Astrocyte (in vitro differentiated cells and primary cell): ENCODE data around the gene VPREB3.

Experiments
- EZH2 ChIP-seq: IDR thresholded peaks from 2 replicates; pipeline ENCODE4 v1.6.1; 2012; ENCODE audit warnings: mild to moderate bottlenecking, low read length, inconsistent platforms; ENCODE audit not compliant: insufficient read depth
- TF ChIP-seq, protein P1 (sequence below): IDR thresholded peaks from 2 replicates; pipeline ENCODE4 v1.5.1; 2011; ENCODE audit warnings: low read depth, mild to moderate bottlenecking, inconsistent platforms, low read length, moderate library complexity; ENCODE audit not compliant: insufficient read depth

DNA sequence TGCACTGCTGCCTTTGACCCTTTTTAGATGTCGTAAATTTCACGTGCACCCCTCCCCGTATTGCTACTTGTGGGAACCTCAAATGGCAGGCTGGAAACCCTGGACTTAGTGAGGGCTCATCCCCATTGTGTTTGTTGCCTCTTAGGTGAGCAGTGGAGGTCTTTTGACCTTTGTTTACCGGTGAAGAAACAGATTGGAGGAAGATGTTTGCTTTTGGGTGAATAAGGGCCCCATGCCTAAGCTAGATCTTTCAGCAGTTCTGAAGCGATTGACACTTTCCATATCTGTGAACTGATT, 33.3 kb upstream of the VPREB3 start:
- TF ChIP-seq, protein P1, sequence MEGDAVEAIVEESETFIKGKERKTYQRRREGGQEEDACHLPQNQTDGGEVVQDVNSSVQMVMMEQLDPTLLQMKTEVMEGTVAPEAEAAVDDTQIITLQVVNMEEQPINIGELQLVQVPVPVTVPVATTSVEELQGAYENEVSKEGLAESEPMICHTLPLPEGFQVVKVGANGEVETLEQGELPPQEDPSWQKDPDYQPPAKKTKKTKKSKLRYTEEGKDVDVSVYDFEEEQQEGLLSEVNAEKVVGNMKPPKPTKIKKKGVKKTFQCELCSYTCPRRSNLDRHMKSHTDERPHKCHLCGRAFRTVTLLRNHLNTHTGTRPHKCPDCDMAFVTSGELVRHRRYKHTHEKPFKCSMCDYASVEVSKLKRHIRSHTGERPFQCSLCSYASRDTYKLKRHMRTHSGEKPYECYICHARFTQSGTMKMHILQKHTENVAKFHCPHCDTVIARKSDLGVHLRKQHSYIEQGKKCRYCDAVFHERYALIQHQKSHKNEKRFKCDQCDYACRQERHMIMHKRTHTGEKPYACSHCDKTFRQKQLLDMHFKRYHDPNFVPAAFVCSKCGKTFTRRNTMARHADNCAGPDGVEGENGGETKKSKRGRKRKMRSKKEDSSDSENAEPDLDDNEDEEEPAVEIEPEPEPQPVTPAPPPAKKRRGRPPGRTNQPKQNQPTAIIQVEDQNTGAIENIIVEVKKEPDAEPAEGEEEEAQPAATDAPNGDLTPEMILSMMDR, result no peak
- no peak for TF ChIP-seq EZH2
